Peyer's patch (tissue), 4 donors: ENCODE results near the gene PELI2. TPM values are rescaled to one million over a fixed set of nuclear protein-coding genes. Genes with fewer than 3 reads are reported as not detected.
A peak's percentile ranks its signal among the peaks of the same experiment; 100 is the strongest.

Experiments
- DNase-seq, 3 donors: peaks; one replicate each; pipeline ENCODE4 v3.0.0-alpha.2; 2017 to 2019
- H3K27ac ChIP-seq, 4 donors: fragments of 200-600 bp; sonication (generic); one replicate each; pipeline ENCODE4 v1.5.1; 2016 to 2019
- H3K27me3 ChIP-seq, 2 donors: fragments of 200-600 bp; sonication (generic); one replicate each; pipeline ENCODE4 v1.5.1; 2019
- H3K36me3 ChIP-seq, 3 donors: fragments of 200-600 bp; sonication (generic); one replicate each; pipeline ENCODE4 v1.5.1; 2016 to 2019
- H3K4me1 ChIP-seq, 4 donors: fragments of 200-600 bp; sonication (generic); one replicate each; pipeline ENCODE4 v1.5.1; 2016 to 2019
- H3K4me3 ChIP-seq, 4 donors: fragments of 200-600 bp; sonication (generic); 1 replicate in 3 of 4; 2 replicates in 1 of 4; pipeline ENCODE4 v1.5.1; 2016 to 2019; ENCODE audit warnings: mild to moderate bottlenecking in 1 of 4
- H3K9me3 ChIP-seq, 4 donors: fragments of 200-600 bp; sonication (generic); one replicate each; pipeline ENCODE4 v1.5.1; 2016 to 2019; ENCODE audit warnings: mild to moderate bottlenecking in 1 of 4
- CTCF ChIP-seq, 6 experiments: fragments of 450-650 bp in 4 of 6; fragments of 200-600 bp in 2 of 6; sonication (generic) in 1 of 6; IDR thresholded peaks; one replicate each; pipeline ENCODE4 v1.5.1; 2017 to 2019; ENCODE audit warnings: antibody characterized with exemption in 6 of 6, mild to moderate bottlenecking in 3 of 6, moderate library complexity in 1 of 6
- POLR2A ChIP-seq, 2 donors: fragments of 450-650 bp; IDR thresholded peaks; one replicate each; pipeline ENCODE4 v1.5.1; 2017; ENCODE audit warnings: antibody characterized with exemption in 2 of 2, mild to moderate bottlenecking in 2 of 2, moderate library complexity in 2 of 2
- total RNA-seq, 4 donors: library from RNA; depleted of rRNA; stranded (reverse); fragments of >200 nt; gene quantifications; one replicate each; pipeline ENCODE4 v1.1.0, GENCODE V29; 2016

PELI2 gene
- total RNA-seq, 4 donors from 2014 or later: 15.2 to 28.9 (median 18.6) TPM

GRCh38 chr14:56273951-56274350 is 155.7 kb downstream of the PELI2 start:
- TF ChIP-seq CTCF (IDR thresholded peaks at IDR 0.05) (no peak), POLR2A (IDR thresholded peaks at IDR 0.05) (no peak)
- no peak for DNase-seq
- no peaks in the 10 kb centered on the region for H3K36me3 ChIP-seq
- no peaks in the 10 kb centered on the region for H3K9me3 ChIP-seq
- H3K27ac ChIP-seq: no peak overlapping the region
- H3K4me3 ChIP-seq: no peak overlapping the region
- no peaks in the 10 kb centered on the region for H3K4me1 ChIP-seq
- H3K27me3 ChIP-seq: no peaks in the 10 kb centered on the region

DNA sequence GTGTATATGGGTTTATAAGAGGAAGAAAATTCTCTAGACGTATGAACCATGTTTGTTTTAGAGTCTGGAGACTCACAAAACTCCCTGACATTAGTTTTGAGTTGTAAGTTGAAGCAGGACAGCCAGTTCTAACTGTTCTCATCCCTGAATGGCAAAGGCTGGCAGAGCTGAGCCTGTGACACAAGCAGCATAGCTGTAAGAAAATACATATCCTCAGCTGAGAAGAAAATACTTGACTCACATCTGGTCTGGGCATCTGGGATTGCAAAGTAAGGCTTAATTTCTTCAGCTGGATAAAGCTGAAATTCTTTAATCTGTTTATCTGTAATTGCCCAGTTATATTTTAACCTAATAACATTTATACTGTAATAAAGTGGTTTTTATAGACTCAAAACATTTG is 156.3 kb downstream of the PELI2 start:
- DNase-seq: no peak
- H3K27me3 ChIP-seq: no peaks in the 10 kb centered on the region
- H3K9me3 ChIP-seq: no peaks in the 10 kb centered on the region
- H3K4me3 ChIP-seq: no peak overlapping the region
- no peak overlapping the region for H3K27ac ChIP-seq
- no peaks in the 10 kb centered on the region for H3K36me3 ChIP-seq
- no peaks in the 10 kb centered on the region for H3K4me1 ChIP-seq
- TF ChIP-seq CTCF (IDR thresholded peaks at IDR 0.05): no peak
- TF ChIP-seq POLR2A (IDR thresholded peaks at IDR 0.05): no peak

- no peak for TF ChIP-seq POLR2A (IDR thresholded peaks at IDR 0.05)
- no peak for TF ChIP-seq CTCF (IDR thresholded peaks at IDR 0.05)
- no peak for DNase-seq
- H3K9me3 ChIP-seq: no peaks in the 10 kb centered on the region
- H3K27ac ChIP-seq: no peak overlapping the region
- no peak overlapping the region for H3K4me3 ChIP-seq
- H3K4me1 ChIP-seq: no peaks in the 10 kb centered on the region
- H3K36me3 ChIP-seq: no peaks in the 10 kb centered on the region
- H3K27me3 ChIP-seq: no peaks in the 10 kb centered on the region
These were observed 157.9 kb downstream of the PELI2 start for GRCh38 chr14:56276108-56276507.

DNA sequence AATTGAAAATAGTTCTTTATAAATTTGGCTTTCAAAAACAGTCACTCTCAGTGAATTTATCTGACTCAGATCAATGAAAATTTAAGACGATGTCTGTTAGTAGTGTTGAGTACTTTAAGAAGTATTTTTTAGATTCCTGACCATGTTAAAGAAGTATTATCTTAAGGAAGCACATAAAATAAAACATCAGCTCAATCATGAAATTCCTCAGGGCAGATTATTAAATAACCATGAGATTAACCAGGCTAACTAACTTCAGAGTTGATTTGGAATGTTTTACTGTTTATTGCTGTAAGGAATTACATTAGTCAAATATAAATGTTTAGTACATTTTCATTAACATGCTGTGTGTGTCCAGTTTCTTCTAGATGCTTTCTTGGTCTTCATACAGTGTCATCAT is 160.2 kb downstream of the PELI2 start:
- H3K4me1 ChIP-seq: no peaks in the 10 kb centered on the region

DNA sequence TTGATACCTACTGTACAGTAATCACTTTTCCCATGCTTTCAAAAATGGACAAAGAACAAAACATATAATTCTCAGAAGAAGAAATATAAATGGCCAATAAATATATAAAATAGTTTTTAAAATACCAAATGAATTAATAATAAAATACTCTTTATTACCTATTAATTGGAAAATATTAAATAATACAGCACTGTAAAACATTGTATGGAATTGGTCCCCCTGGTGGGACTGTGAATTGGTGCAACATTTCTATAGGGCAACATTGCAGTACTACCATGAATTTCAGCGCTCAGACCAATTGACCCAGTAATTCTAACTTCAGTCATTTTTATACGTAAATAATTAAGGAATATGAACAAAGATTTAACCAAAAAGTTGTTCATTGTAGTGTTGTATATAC is 162.6 kb downstream of the PELI2 start:
- no peak for DNase-seq
- no peaks in the 10 kb centered on the region for H3K36me3 ChIP-seq
- no peak overlapping the region for H3K27ac ChIP-seq
- no peaks in the 10 kb centered on the region for H3K27me3 ChIP-seq
- no peak for TF ChIP-seq POLR2A (IDR thresholded peaks at IDR 0.05)
- peak in 1 of 6 experiments; percentile 3 for TF ChIP-seq CTCF (IDR thresholded peaks at IDR 0.05)
- no peak overlapping the region for H3K4me3 ChIP-seq
- no peaks in the 10 kb centered on the region for H3K9me3 ChIP-seq
- no peaks in the 10 kb centered on the region for H3K4me1 ChIP-seq

More for the DNA sequence above, 160.2 kb downstream of the PELI2 start:
- no peak for TF ChIP-seq CTCF (IDR thresholded peaks at IDR 0.05)
- Histone ChIP-seq H3K4me3 (no peak overlapping the region), H3K36me3 (no peaks in the 10 kb centered on the region), H3K9me3 (no peaks in the 10 kb centered on the region), H3K27me3 (no peaks in the 10 kb centered on the region), H3K27ac (no peak overlapping the region)
- DNase-seq: no peak

DNA sequence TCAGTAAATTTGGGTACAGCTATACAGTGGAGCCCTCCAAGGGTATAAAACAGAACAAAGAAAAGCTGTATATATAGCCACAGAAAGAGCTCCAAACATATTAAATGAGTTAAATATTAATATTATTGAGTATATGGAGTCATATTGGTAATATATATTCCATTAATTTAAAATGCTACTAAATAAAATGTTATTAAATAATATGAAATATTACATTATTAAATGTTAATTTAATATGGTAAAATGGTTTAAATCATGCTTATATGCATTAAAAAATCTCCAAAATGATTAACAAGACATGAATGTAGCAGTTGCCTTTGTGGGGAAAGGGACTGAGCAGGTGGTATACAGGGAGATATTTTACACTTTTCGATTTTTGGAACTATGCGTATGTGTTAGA is 164.0 kb downstream of the PELI2 start:
- DNase-seq: no peak
- TF ChIP-seq CTCF (IDR thresholded peaks at IDR 0.05) (no peak), POLR2A (IDR thresholded peaks at IDR 0.05) (no peak)

More for the DNA sequence above, 164.0 kb downstream of the PELI2 start:
- no peak overlapping the region for H3K4me3 ChIP-seq
- no peaks in the 10 kb centered on the region for H3K4me1 ChIP-seq
- no peaks in the 10 kb centered on the region for H3K36me3 ChIP-seq
- H3K27me3 ChIP-seq: no peaks in the 10 kb centered on the region
- no peak overlapping the region for H3K27ac ChIP-seq
- no peaks in the 10 kb centered on the region for H3K9me3 ChIP-seq
